Keratinocyte (primary cell): ENCODE results near the gene MAST2. TPM values are rescaled to one million over a fixed set of nuclear protein-coding genes. Genes with fewer than 3 reads are reported as not detected.

Experiments used
- DNase-seq: peaks from one replicate; pipeline ENCODE4 v3.0.0-alpha.2; 2011; ENCODE audit warnings: low read depth, missing footprints, low spot score
- FAIRE-seq: peaks from 2 replicates; lab custom pipeline; 2011; peaks lifted over from hg19 to GRCh38; lab: Jason Lieb, UNC
- H2AFZ ChIP-seq: 2 replicates; pipeline ENCODE4 v1.6.0; 2012; ENCODE audit warnings: low read length, control low read depth, inconsistent platforms; ENCODE audit not compliant: control insufficient read depth
- H3K27ac ChIP-seq: 2 replicates; pipeline ENCODE4 v1.5.1; 2011; ENCODE audit warnings: low read length; ENCODE audit not compliant: control insufficient read depth, insufficient read depth
- H3K27me3 ChIP-seq: 3 replicates; pipeline ENCODE4 v1.6.0; 2011; ENCODE audit warnings: low read length; ENCODE audit not compliant: control insufficient read depth, insufficient read depth; ENCODE audit errors: extremely low read depth
- H3K36me3 ChIP-seq, 2 experiments: 2 replicates in 1 of 2; 3 replicates in 1 of 2; pipeline ENCODE4 v1.5.1; 2011; ENCODE audit warnings: low read length in 2 of 2, mild to moderate bottlenecking in 1 of 2; ENCODE audit not compliant: control insufficient read depth in 2 of 2, insufficient read depth in 2 of 2; ENCODE audit errors: extremely low read depth in 1 of 2
- H3K4me1 ChIP-seq: 3 replicates; pipeline ENCODE4 v1.5.1; 2011; ENCODE audit warnings: low read length; ENCODE audit not compliant: control insufficient read depth, insufficient read depth; ENCODE audit errors: extremely low read depth
- H3K4me2 ChIP-seq: 3 replicates; pipeline ENCODE4 v1.6.0; 2011; ENCODE audit warnings: low read depth, low read length; ENCODE audit not compliant: control insufficient read depth, insufficient read depth; ENCODE audit errors: extremely low read depth
- H3K4me3 ChIP-seq, 3 experiments: fragments of 200-600 bp in 1 of 3; sonication (generic) in 1 of 3; 2 replicates in 2 of 3; 3 replicates in 1 of 3; pipeline ENCODE4 v1.5.1; 2011 to 2016; ENCODE audit warnings: low read length in 3 of 3, mild to moderate bottlenecking in 3 of 3, control low read depth in 2 of 3, inconsistent platforms in 1 of 3, low read depth in 1 of 3, mixed read lengths in 1 of 3, mixed run types in 1 of 3, moderate library complexity in 1 of 3; ENCODE audit not compliant: control insufficient read depth in 2 of 3, insufficient read depth in 2 of 3; ENCODE audit errors: extremely low read depth in 1 of 3
- H3K79me2 ChIP-seq: 2 replicates; pipeline ENCODE4 v1.6.0; 2012; ENCODE audit warnings: low read length; ENCODE audit not compliant: control insufficient read depth, insufficient read depth
- H3K9ac ChIP-seq: 3 replicates; pipeline ENCODE4 v1.6.0; 2011; ENCODE audit warnings: low read length; ENCODE audit not compliant: control insufficient read depth, insufficient read depth; ENCODE audit errors: extremely low read depth
- H3K9me1 ChIP-seq: 3 replicates; pipeline ENCODE4 v1.6.0; 2011; ENCODE audit warnings: low read length; ENCODE audit not compliant: control insufficient read depth, insufficient read depth; ENCODE audit errors: extremely low read depth
- H3K9me3 ChIP-seq: 2 replicates; pipeline ENCODE4 v1.5.1; 2012; ENCODE audit warnings: low read depth, low read length; ENCODE audit not compliant: control insufficient read depth
- H4K20me1 ChIP-seq: 3 replicates; pipeline ENCODE4 v1.6.0; 2011; ENCODE audit warnings: low read length; ENCODE audit not compliant: control insufficient read depth, insufficient read depth; ENCODE audit errors: extremely low read depth
- EZH2 ChIP-seq: IDR thresholded peaks from one replicate; pipeline ENCODE4 v1.6.1; 2012; ENCODE audit warnings: inconsistent platforms, mild to moderate bottlenecking, low read length, moderate library complexity
- dilution Hi-C: fragments of 300-500 bp; cut with MboI; formaldehyde crosslinking; loops from one replicate; pipeline ENCODE4 v1.7.0; 2020; ENCODE audit warnings: low sequenced_read_pairs; ENCODE audit not compliant: extremely low pct_ligation_motif_present
- polyA plus RNA-seq, 5 experiments: library from polyadenylated mRNA; depleted of rRNA in 3 of 5; stranded (reverse) in 3 of 5; stranded (forward) in 1 of 5; unstranded in 1 of 5; fragments of >200 nt; gene quantifications; 1 replicate in 1 of 5; 2 replicates in 3 of 5; 3 replicates in 1 of 5; pipeline versions ENCODE4 v1.2.1 to v1.2.3, GENCODE V29; 2011 to 2012; ENCODE audit warnings: missing spikeins in 2 of 5, low read depth in 1 of 5, low replicate concordance in 1 of 5
- TF ChIP-seq, protein P1 (sequence below), 3 experiments: IDR thresholded peaks in 1 of 3; conservative IDR thresholded peaks in 1 of 3; optimal IDR thresholded peaks in 1 of 3; 2 replicates in 2 of 3; 3 replicates in 1 of 3; pipeline versions ENCODE3 to v1.5.1; 2011; ENCODE audit warnings: low read length in 3 of 3, mild to moderate bottlenecking in 3 of 3, moderate library complexity in 2 of 3, control low read depth in 1 of 3, inconsistent platforms in 1 of 3; ENCODE audit not compliant: insufficient read depth in 2 of 3; ENCODE audit errors: extremely low read depth in 1 of 3

MAST2 gene
- polyA plus RNA-seq, 1 donor (not counting 4 experiments of a cell fraction or from before 2014, with no cell fraction given), result 12.2 TPM

DNA sequence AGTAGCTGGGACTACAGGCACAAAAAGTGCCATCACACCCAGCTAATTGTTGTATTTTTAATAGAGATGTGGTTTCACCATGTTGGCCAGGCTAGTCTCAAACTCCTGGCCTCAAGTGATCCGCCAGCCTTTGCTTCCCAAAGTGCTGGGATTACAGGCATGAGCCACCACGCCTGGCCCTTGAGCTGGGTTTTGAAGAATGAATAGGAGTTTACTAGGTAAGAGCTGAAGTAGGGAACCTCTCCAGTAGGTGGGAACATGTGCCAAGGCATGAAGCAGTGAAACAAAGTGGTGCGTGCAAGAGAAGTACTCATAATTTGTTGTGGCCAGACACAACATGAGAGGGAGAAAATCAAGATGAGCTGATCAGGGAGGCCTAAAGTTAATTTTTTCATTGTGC is 55.8 kb downstream of the MAST2 start:
- Histone ChIP-seq H3K9me3 (no peaks in the 10 kb centered on the region), H3K27ac (no peak overlapping the region), H3K27me3 (no peaks in the 10 kb centered on the region), H2AFZ (no peak overlapping the region), H3K4me1 (no peaks in the 10 kb centered on the region), H3K9me1 (no peaks in the 10 kb centered on the region), H3K4me3 (no peak overlapping the region), H3K79me2 (peaks cover 3% of the 10 kb centered on the region), H4K20me1 (no peaks in the 10 kb centered on the region), H3K36me3 (no peaks in the 10 kb centered on the region), H3K4me2 (no peak overlapping the region), H3K9ac (no peak overlapping the region)
- FAIRE-seq, result no peak
- no peak for DNase-seq
- dilution Hi-C loops, result loop anchor here (25.0 kb wide), 1 partner anchor 172 kb away; the partner anchor contains the start of genes GPBP1L1 and TMEM69
- TF ChIP-seq, protein P1, sequence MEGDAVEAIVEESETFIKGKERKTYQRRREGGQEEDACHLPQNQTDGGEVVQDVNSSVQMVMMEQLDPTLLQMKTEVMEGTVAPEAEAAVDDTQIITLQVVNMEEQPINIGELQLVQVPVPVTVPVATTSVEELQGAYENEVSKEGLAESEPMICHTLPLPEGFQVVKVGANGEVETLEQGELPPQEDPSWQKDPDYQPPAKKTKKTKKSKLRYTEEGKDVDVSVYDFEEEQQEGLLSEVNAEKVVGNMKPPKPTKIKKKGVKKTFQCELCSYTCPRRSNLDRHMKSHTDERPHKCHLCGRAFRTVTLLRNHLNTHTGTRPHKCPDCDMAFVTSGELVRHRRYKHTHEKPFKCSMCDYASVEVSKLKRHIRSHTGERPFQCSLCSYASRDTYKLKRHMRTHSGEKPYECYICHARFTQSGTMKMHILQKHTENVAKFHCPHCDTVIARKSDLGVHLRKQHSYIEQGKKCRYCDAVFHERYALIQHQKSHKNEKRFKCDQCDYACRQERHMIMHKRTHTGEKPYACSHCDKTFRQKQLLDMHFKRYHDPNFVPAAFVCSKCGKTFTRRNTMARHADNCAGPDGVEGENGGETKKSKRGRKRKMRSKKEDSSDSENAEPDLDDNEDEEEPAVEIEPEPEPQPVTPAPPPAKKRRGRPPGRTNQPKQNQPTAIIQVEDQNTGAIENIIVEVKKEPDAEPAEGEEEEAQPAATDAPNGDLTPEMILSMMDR (optimal IDR thresholded peaks at IDR 0.05 in 1 of 3, IDR thresholded peaks at IDR 0.05 in 1 of 3, conservative IDR thresholded peaks at IDR 0.05 in 1 of 3; ENCODE audit: extremely low read depth in 1 of 3, insufficient read depth in 2 of 3, low read length in 3 of 3), result no peak
- no peak for TF ChIP-seq EZH2

DNA sequence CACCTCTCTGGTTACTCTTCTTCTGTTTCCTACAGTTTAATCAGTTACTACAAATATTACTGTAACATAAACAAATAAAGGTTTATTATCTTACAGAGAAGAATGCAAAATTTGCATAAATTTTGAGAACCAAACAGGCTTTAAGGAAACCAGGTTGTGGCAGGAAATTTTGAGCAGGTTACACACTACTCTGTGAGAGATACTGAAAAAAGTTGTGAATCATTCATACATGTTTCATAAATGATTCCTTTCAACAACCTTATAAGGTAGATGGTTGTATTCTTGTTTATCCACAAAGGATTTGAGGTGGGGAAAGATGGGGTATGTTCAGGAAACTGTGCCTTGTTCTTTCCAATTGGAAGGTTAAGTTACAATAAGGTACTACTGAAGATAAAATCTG is 58.6 kb downstream of the MAST2 start:
- Histone ChIP-seq H3K4me2 (no peak overlapping the region), H3K36me3 (no peaks in the 10 kb centered on the region), H3K4me3 (no peak overlapping the region), H3K9me3 (no peaks in the 10 kb centered on the region), H3K27me3 (no peaks in the 10 kb centered on the region), H3K79me2 (no peaks in the 10 kb centered on the region), H3K4me1 (no peaks in the 10 kb centered on the region), H3K9ac (no peak overlapping the region), H3K27ac (no peak overlapping the region), H4K20me1 (no peaks in the 10 kb centered on the region), H3K9me1 (no peaks in the 10 kb centered on the region), H2AFZ (no peak overlapping the region)
- no peak for DNase-seq
- FAIRE-seq, result no peak
- TF ChIP-seq EZH2, result no peak
- TF ChIP-seq, protein P1 (optimal IDR thresholded peaks at IDR 0.05 in 1 of 3, IDR thresholded peaks at IDR 0.05 in 1 of 3, conservative IDR thresholded peaks at IDR 0.05 in 1 of 3; ENCODE audit: extremely low read depth in 1 of 3, insufficient read depth in 2 of 3, low read length in 3 of 3), result no peak
- dilution Hi-C loops, result loop anchor here (25.0 kb wide), 1 partner anchor 175 kb away; the partner anchor contains the start of genes GPBP1L1 and TMEM69
